Right atrium auricular region (tissue), 2 donors: ENCODE results near the gene OR51B5. TPM values are rescaled to one million over a fixed set of nuclear protein-coding genes. Genes with fewer than 3 reads are reported as not detected.
"Not testable (repeated sequence)": the region's sequence is repeated elsewhere in the genome, so short reads cannot be mapped to it uniquely, and the experiment has no call there.

Experiments
- DNase-seq: peaks from one replicate; pipeline ENCODE4 v3.0.0-alpha.2; 2019; ENCODE audit warnings: low spot score
- H3K27ac ChIP-seq, 2 donors: fragments of 200-600 bp; sonication (generic); 1 replicate in 1 of 2; 2 replicates in 1 of 2; pipeline ENCODE4 v1.5.1; 2016 to 2019
- H3K27me3 ChIP-seq, 2 donors: fragments of 200-600 bp; sonication (generic); one replicate each; pipeline versions ENCODE4 v1.5.1 to v1.6.0; 2017 to 2019
- H3K36me3 ChIP-seq: fragments of 200-600 bp; sonication (generic); one replicate; pipeline ENCODE4 v1.5.1; 2016
- H3K4me1 ChIP-seq, 2 donors: fragments of 200-600 bp; sonication (generic); one replicate each; pipeline versions ENCODE4 v1.5.1 to v1.6.0; 2017 to 2019
- H3K4me3 ChIP-seq, 2 donors: fragments of 200-600 bp; sonication (generic); 1 replicate in 1 of 2; 2 replicates in 1 of 2; pipeline ENCODE4 v1.5.1; 2017 to 2019; ENCODE audit warnings: mild to moderate bottlenecking in 1 of 2, moderate library complexity in 1 of 2
- H3K9me3 ChIP-seq, 2 donors: fragments of 200-600 bp; sonication (generic); one replicate each; pipeline ENCODE4 v1.5.1; 2019
- CTCF ChIP-seq, 2 donors: fragments of 200-600 bp; sonication (generic); IDR thresholded peaks; one replicate each; pipeline ENCODE4 v1.5.1; 2019; ENCODE audit warnings: antibody characterized with exemption in 2 of 2
- total RNA-seq, 2 donors: library from RNA; depleted of rRNA; stranded (reverse); fragments of >200 nt; gene quantifications; one replicate each; pipeline ENCODE4 v1.1.0, GENCODE V29; 2016

The OR51B5 gene
- total RNA-seq, 2 donors from 2014 or later: not detected

DNA sequence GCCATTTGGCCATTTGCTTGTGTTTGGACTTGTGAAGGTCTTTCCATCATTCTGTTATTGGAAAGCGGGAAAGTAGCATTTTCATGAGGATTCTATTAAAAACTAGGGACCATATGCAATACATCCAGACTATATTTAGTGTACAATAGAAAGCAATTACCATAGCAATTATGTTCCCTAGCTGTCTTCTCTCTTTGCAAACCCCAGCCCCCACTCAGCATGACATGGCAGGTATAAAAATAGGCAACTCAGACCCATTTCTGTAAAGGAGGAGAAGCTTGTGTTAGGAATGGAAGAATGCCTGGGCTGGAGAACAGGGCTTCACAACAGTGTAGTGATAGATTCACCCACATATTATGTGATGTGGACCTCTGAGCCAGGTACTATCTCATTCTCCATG, 20.4 kb upstream of the OR51B5 start:
- Histone ChIP-seq H3K9me3 (no peaks in the 10 kb centered on the region), H3K36me3 (no peaks in the 10 kb centered on the region), H3K27me3 (no peaks in the 10 kb centered on the region), H3K4me3 (no peak overlapping the region), H3K4me1 (peaks cover 0 to 10% of the 10 kb centered on the region in 2 donors), H3K27ac (no peak overlapping the region)
- DNase-seq: no peak
- no peak for TF ChIP-seq CTCF (IDR thresholded peaks at IDR 0.05)

GRCh38 chr11:5362017-5362625, 18.8 kb upstream of the OR51B5 start:
- peaks cover 0 to 3% of the 10 kb centered on the region in 2 donors for H3K4me1 ChIP-seq
- H3K4me3 ChIP-seq: no peak overlapping the region
- no peaks in the 10 kb centered on the region for H3K27me3 ChIP-seq
- no peak overlapping the region for H3K27ac ChIP-seq
- no peaks in the 10 kb centered on the region for H3K36me3 ChIP-seq
- H3K9me3 ChIP-seq: no peaks in the 10 kb centered on the region
- no peak for TF ChIP-seq CTCF (IDR thresholded peaks at IDR 0.05)
- DNase-seq: no peak

GRCh38 chr11:5356031-5356430, 12.7 kb upstream of the OR51B5 start:
- not testable (repeated sequence) for H3K36me3 ChIP-seq, H3K4me1 ChIP-seq, DNase-seq

GRCh38 chr11:5351208-5351607, 7.9 kb upstream of the OR51B5 start, which contains the start of gene OR51B6:
Gene OR51B6, plus strand, starts transcription at chr11:5351508. Its CDS starts 0 bp downstream, at chr11:5351508.
- no peaks in the 10 kb centered on the region for H3K36me3 ChIP-seq
- no peak for TF ChIP-seq CTCF (IDR thresholded peaks at IDR 0.05)
- no peaks in the 10 kb centered on the region for H3K4me1 ChIP-seq
- no peak for DNase-seq
- H3K27ac ChIP-seq: no peak within 1 kb of the TSS
- no peaks in the 10 kb centered on the region for H3K9me3 ChIP-seq
- no peaks in the 10 kb centered on the region for H3K27me3 ChIP-seq
- H3K4me3 ChIP-seq: no peak within 1 kb of the TSS

More at GRCh38 chr11:5356031-5356430, 12.7 kb upstream of the OR51B5 start:
- H3K9me3 ChIP-seq, H3K27me3 ChIP-seq, H3K4me3 ChIP-seq, H3K27ac ChIP-seq: not testable (repeated sequence)

GRCh38 chr11:5349550-5349949, 6.2 kb upstream of the OR51B5 start:
- Histone ChIP-seq H3K36me3 (no peaks in the 10 kb centered on the region), H3K4me3 (no peak overlapping the region), H3K27me3 (no peaks in the 10 kb centered on the region), H3K27ac (no peak overlapping the region), H3K9me3 (no peaks in the 10 kb centered on the region), H3K4me1 (no peaks in the 10 kb centered on the region)
- no peak for TF ChIP-seq CTCF (IDR thresholded peaks at IDR 0.05)
- DNase-seq: no peak

- Histone ChIP-seq H3K27me3 (no peaks in the 10 kb centered on the region), H3K4me1 (no peaks in the 10 kb centered on the region), H3K27ac (no peak overlapping the region), H3K36me3 (no peaks in the 10 kb centered on the region), H3K4me3 (no peak overlapping the region), H3K9me3 (no peaks in the 10 kb centered on the region)
- no peak for TF ChIP-seq CTCF (IDR thresholded peaks at IDR 0.05)
- DNase-seq: no peak
These were observed 5.3 kb upstream of the OR51B5 start for GRCh38 chr11:5348551-5349194.
